ENCODE results near the gene KLHL29. TPM values are rescaled to one million over a fixed set of nuclear protein-coding genes. Genes with fewer than 3 reads are reported as not detected.

The KLHL29 gene
- total and polyA plus RNA-seq, 2 donors (not counting 1 experiment from before 2014, with no cell fraction given), result 1.3 to 3.4 TPM

- H3K4me3 Mint-ChIP-seq, result no peak overlapping the region
- H3K4me3 ChIP-seq (ENCODE audit: control extremely low read depth in 1 of 5, extremely low read depth in 1 of 5, insufficient read depth in 1 of 5, low read depth in 2 of 5, low read length in 4 of 5), result no peak overlapping the region
- H3K27me3 Mint-ChIP-seq, result peaks cover 3% of the 10 kb centered on the region
- DNase-seq (no peak), ATAC-seq (ENCODE audit: low read depth) (no peak)
- no peak overlapping the region for H3K27ac ChIP-seq (ENCODE audit: low read length in 2 of 2)
- POLR2A ChIA-PET, result no interaction called here
- no peaks in the 10 kb centered on the region for H3K9me3 Mint-ChIP-seq (ENCODE audit: insufficient read depth)
- H3K27ac Mint-ChIP-seq, result no peak overlapping the region
- no peaks in the 10 kb centered on the region for H4K20me1 ChIP-seq (ENCODE audit: control insufficient read depth, insufficient read depth, low read length, poor library complexity, severe bottlenecking)
- no peaks in the 10 kb centered on the region for H3K36me3 ChIP-seq (replicated peaks in 1 of 2; ENCODE audit: control extremely low read depth in 1 of 2, control insufficient read depth in 1 of 2, extremely low read depth in 1 of 2, insufficient read depth in 2 of 2, low read length in 1 of 2)
- no peak overlapping the region for H3K9ac ChIP-seq (ENCODE audit: low read length)
- no peaks in the 10 kb centered on the region for H3K27me3 ChIP-seq (replicated peaks in 1 of 4; ENCODE audit: control extremely low read depth in 1 of 4, control insufficient read depth in 3 of 4, insufficient read depth in 4 of 4, low read length in 3 of 4)
- H3K4me1 Mint-ChIP-seq, result no peaks in the 10 kb centered on the region
- no peak for TF ChIP-seq CTCF (IDR thresholded peaks at IDR 0.05)
- no peak for TF ChIP-seq EZH2 (IDR thresholded peaks at IDR 0.05; ENCODE audit: borderline replicate concordance, insufficient read depth, low read depth, low read length, poor library complexity, severe bottlenecking)
- intact Hi-C loops (cut with micrococcal nuclease), result no loop called here
- H3K9me3 ChIP-seq (ENCODE audit: control extremely low read depth in 1 of 3, control insufficient read depth in 2 of 3, insufficient read depth in 1 of 3, low read length in 2 of 3), result peaks cover 0 to 5% (median 0%) of the 10 kb centered on the region in 3 donors
- no peak overlapping the region for H2AFZ ChIP-seq (ENCODE audit: insufficient read depth, low read depth, low read length, poor library complexity, severe bottlenecking)
- WGBS (ENCODE audit: insufficient coverage), result 94% methylated on average over 2 of the region's 2 CpGs
- H3K4me2 ChIP-seq (replicated peaks; ENCODE audit: low read depth, low read length, poor library complexity, severe bottlenecking), result no peak overlapping the region
- H3K79me2 ChIP-seq (ENCODE audit: control insufficient read depth, insufficient read depth, low read length), result no peaks in the 10 kb centered on the region
- CTCF ChIA-PET, result no interaction called here
- no peaks in the 10 kb centered on the region for H3K4me1 ChIP-seq (ENCODE audit: control insufficient read depth in 2 of 2, insufficient read depth in 2 of 2, low read length in 2 of 2)
Observed at GRCh38 chr2:23430263-23430662, 45.3 kb downstream of the KLHL29 start.

- peaks cover 3% of the 10 kb centered on the region for H3K27me3 Mint-ChIP-seq
- Histone ChIP-seq H3K4me1 (ENCODE audit: control insufficient read depth in 2 of 2, insufficient read depth in 2 of 2, low read length in 2 of 2) (no peaks in the 10 kb centered on the region), H3K4me2 (replicated peaks; ENCODE audit: low read depth, low read length, poor library complexity, severe bottlenecking) (no peak overlapping the region), H3K79me2 (ENCODE audit: control insufficient read depth, insufficient read depth, low read length) (no peaks in the 10 kb centered on the region), H3K9ac (ENCODE audit: low read length) (no peak overlapping the region), H3K27me3 (replicated peaks in 1 of 4; ENCODE audit: control extremely low read depth in 1 of 4, control insufficient read depth in 3 of 4, insufficient read depth in 4 of 4, low read length in 3 of 4) (no peaks in the 10 kb centered on the region), H4K20me1 (ENCODE audit: control insufficient read depth, insufficient read depth, low read length, poor library complexity, severe bottlenecking) (no peaks in the 10 kb centered on the region), H3K36me3 (replicated peaks in 1 of 2; ENCODE audit: control extremely low read depth in 1 of 2, control insufficient read depth in 1 of 2, extremely low read depth in 1 of 2, insufficient read depth in 2 of 2, low read length in 1 of 2) (no peaks in the 10 kb centered on the region), H3K4me3 (ENCODE audit: control extremely low read depth in 1 of 5, extremely low read depth in 1 of 5, insufficient read depth in 1 of 5, low read depth in 2 of 5, low read length in 4 of 5) (no peak overlapping the region), H3K9me3 (ENCODE audit: control extremely low read depth in 1 of 3, control insufficient read depth in 2 of 3, insufficient read depth in 1 of 3, low read length in 2 of 3) (no peaks in the 10 kb centered on the region), H2AFZ (ENCODE audit: insufficient read depth, low read depth, low read length, poor library complexity, severe bottlenecking) (no peak overlapping the region), H3K27ac (ENCODE audit: low read length in 2 of 2) (no peak overlapping the region)
- peaks cover 4% of the 10 kb centered on the region for H3K4me1 Mint-ChIP-seq
- WGBS (ENCODE audit: insufficient coverage), result 75% methylated on average over 2 of the region's 3 CpGs
- H3K9me3 Mint-ChIP-seq (ENCODE audit: insufficient read depth), result no peaks in the 10 kb centered on the region
- H3K27ac Mint-ChIP-seq, result no peak overlapping the region
- ATAC-seq (ENCODE audit: low read depth) (no peak), DNase-seq (no peak)
- CTCF ChIA-PET, result no interaction called here
- TF ChIP-seq EZH2 (IDR thresholded peaks at IDR 0.05; ENCODE audit: borderline replicate concordance, insufficient read depth, low read depth, low read length, poor library complexity, severe bottlenecking) (no peak), CTCF (IDR thresholded peaks at IDR 0.05) (no peak)
- intact Hi-C loops (cut with micrococcal nuclease), result no loop called here
- POLR2A ChIA-PET, result no interaction called here
- no peak overlapping the region for H3K4me3 Mint-ChIP-seq
Observed at GRCh38 chr2:23432531-23432930, 47.6 kb downstream of the KLHL29 start.

All from B cell (primary cell).